ENCODE measurements around the gene SPR.

SPR gene

DNA sequence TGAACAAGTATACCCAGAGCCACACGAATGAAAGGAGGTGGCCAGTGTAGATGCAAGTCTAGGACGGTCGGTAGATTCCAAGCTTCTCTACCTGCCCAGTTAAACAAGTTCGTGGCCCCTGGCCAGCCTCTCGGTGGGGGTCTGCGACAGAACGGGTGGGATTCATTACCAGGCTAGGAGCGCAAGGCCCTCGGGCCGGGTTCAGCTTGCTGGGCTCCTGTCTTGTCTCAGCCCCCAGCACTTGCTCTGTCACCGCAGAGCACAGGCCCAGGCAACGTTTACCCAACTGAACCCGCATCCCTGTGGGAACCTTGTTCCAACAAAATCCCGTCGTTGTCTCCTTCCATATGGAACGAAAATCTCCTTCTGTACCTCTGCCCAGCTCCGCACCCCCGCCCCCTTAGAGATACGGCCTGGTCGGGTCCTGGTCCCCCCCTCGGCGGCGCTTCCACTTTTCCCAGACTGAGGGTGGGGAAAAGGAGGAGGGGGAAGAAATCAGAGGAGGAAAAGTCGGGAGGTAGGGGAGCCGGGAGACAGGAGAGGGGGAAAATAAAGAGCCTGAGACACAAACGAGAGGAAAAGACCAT is 28.2 kb downstream of the SPR start:
- peak overlapping the region; percentile 17 for H3K4me3 ChIP-seq (ENCODE audit: low read depth, low read length)

DNA sequence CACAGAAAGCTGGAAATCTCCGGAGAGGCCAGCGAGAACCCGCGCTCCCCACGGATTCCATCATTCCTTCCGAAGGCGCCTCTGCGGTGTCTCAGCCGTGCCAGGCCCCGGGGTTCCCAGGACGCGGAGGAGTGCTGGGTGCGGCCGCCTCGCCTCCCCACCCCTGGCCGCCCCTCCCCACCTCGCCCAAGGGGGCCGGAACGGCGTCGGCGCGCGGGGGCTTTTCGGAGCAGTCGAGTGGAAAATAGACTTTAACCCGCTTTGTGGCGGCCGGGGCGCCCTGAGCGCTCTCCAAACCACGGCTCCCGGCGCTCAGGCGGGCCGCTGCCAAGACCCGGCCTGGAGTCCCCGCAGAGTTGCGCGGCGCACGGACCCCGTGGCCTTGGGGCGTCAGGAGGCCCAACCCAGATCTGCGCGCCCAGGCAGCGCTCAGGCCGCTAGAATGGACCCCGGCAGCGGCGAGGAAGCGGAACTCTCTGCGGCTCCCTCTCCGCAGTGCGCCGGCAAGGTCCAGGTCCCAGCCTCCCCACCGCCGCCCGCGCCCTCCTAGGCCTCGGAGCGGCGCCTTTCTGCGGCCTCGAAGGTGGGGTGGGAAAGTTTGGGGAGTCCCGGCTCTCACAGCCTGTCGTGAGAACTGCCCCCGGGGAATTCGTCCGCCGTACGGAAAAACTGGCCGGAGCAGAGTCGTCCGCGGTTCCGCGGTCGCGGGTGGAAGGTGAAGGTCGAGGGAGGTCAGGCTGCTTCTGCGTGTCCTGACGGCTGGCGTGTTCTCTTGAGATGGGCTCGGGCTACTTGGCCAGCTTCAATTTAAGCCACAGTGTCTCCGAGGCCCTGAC is 28.9 kb downstream of the SPR start:
- H3K4me3 ChIP-seq (ENCODE audit: low read depth, low read length): peak overlapping the region; percentile 38

DNA sequence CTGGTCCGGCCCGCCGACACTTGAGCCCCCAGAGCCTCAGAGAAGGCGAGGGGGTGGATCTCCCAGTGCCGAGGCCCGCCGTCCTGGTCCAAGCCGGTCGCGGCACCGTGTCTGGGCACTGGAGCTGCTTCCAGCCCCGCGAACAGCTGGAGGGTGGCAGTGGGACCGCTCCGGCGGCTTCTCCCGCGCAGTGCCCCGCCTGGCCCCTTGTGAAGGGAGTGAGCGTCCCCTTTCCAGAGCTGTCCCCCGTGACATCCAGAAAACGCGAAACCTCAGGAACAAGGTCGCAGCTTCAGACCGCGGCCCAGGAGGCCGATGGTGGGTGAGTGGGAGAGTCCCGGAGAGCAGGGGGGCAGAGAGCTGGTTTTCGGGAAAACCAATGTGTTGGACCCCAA is 29.5 kb downstream of the SPR start:
- H3K4me3 ChIP-seq (ENCODE audit: low read depth, low read length): peak overlapping the region; percentile 38

GRCh38 chr2:72917138-72917876 is 30.1 kb downstream of the SPR start, which contains the start of gene EMX1:
EMX1 (plus strand) TSS chr2:72917519; CDS start chr2:72917853, 334 bp downstream.
- H3K4me3 ChIP-seq (ENCODE audit: low read depth, low read length): peak within 1 kb of the TSS; percentile 38

DNA sequence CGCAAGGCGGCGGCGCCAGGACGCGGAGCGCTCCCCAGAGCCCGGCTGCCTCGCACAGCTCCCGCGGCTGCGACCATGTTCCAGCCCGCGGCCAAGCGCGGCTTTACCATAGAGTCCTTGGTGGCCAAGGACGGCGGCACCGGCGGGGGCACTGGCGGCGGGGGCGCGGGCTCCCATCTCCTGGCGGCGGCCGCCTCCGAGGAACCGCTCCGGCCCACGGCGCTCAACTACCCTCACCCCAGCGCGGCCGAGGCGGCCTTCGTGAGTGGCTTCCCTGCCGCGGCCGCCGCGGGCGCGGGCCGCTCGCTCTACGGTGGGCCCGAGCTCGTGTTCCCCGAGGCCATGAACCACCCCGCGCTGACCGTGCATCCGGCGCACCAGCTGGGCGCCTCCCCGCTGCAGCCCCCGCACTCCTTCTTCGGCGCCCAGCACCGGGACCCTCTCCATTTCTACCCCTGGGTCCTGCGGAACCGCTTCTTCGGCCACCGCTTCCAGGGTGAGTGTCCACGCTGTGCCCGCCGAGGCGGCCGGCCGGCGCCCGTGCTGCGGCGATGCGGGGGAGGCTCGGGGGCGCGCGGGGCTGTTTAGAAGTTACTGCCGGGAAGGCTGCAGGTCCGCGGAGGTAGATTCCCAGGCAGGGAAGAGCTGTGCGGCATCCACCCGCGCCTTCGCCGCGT is 30.8 kb downstream of the SPR start:
- peak overlapping the region; percentile 13 for H3K4me3 ChIP-seq (ENCODE audit: low read depth, low read length)

DNA sequence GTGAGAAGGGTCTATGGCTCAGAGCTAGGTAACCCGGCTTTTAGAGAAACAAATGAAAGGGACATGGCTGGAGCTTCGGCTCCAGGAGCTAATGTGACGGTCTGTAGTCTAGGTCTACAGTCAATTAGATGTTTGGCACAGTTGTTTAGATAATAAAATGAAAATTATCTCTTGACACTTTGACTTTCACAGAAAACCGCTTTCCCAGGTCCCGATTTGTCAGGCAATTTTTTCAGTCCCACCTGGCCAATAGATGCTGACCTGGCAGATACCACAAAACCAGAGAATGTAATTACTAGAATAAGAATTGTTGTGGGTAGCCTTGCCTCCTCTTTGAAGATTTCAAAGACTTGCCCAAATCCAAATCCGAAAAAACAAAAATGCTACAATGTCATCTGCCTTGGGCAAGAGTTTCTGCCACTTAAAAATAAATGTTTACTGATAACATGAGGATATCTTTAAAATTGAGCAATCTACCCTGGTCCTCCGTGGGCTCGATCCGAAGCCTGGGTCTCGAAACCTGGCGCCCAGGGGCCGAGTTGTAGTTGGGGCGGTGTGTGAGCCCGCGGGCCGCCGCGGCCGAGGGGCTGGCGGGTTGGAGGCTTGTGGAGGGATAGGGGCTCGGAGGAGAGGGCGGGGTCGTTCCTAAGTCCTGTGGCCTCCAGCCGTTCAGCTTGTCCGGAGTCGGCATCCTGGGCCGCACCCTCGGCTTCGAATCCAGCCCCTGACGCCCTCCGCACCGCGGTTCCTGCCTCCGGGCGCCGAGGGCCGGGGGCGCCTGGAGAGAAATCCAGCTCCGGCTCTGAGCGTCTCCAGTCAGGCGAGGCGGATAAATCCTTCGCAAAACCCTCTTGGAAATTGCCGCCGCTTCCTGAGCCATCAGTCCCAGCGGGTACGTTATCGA is 32.5 kb downstream of the SPR start:
- H3K4me3 ChIP-seq (ENCODE audit: low read depth, low read length): peak overlapping the region; percentile 35

DNA sequence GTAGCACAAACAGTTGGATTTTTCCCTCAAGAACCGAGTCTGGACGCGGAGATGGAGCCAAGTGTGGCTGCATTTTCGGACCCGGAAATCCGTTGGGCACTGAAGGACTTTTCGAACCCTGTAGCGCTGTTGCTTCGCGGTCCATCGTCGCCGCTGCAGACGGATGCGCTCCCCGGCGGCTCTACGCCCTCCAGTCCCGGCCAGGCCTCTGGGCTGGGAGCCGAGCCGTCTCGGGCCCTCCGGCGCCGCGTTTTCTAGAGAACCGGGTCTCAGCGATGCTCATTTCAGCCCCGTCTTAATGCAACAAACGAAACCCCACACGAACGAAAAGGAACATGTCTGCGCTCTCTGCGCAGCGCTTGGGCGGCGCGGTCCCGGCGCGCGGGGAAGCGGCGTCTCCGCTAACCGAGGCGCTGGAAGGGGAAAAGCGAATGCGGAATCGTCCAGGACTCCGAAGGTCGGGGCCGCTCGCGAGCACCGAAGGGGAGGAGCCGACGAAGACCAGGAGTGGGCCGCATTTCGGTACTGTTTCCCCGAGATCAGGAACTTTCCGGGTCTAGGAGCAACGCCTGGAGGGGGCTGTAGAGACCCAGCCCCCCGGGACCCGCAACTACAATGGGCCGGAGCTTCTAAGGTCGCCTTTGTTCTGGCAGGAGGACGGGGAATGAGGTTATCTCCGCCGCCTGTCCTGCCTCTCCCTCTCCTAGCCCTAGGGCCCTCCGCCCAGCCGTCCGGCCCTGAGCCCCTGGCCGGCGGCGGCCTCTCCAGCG is 33.3 kb downstream of the SPR start:
- peak overlapping the region; percentile 35 for H3K4me3 ChIP-seq (ENCODE audit: low read depth, low read length)

GRCh38 chr2:72921088-72921851 is 34.1 kb downstream of the SPR start:
- H3K4me3 ChIP-seq (ENCODE audit: low read depth, low read length): peak overlapping the region; percentile 35

DNA sequence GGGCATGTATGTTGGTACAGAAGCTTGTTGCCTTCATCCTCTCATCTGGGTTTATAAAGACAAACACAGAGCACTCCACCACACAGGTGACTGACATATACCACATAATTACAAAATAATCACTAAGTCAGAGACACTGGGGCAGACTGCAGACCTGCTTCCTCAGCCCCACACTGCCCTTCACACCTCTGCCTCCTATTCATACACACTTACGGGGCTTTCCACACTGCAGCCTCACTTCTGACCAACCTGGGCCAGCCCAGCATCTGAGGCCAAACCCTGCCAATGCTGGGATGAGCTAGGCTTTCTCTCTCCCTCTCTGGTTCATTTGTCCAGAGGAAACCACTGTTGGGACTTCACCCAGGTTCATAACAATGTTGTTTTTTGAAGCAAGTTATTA is 34.6 kb downstream of the SPR start:
- H3K4me3 ChIP-seq (ENCODE audit: low read depth, low read length): no peak overlapping the region

GRCh38 chr2:72923833-72924352 is 36.7 kb downstream of the SPR start:
- H3K4me3 ChIP-seq (ENCODE audit: low read depth, low read length): peak overlapping the region; percentile 8

- no peak overlapping the region for H3K4me3 ChIP-seq (ENCODE audit: low read depth, low read length)
Observed at GRCh38 chr2:72924353-72925240, 37.4 kb downstream of the SPR start.

DNA sequence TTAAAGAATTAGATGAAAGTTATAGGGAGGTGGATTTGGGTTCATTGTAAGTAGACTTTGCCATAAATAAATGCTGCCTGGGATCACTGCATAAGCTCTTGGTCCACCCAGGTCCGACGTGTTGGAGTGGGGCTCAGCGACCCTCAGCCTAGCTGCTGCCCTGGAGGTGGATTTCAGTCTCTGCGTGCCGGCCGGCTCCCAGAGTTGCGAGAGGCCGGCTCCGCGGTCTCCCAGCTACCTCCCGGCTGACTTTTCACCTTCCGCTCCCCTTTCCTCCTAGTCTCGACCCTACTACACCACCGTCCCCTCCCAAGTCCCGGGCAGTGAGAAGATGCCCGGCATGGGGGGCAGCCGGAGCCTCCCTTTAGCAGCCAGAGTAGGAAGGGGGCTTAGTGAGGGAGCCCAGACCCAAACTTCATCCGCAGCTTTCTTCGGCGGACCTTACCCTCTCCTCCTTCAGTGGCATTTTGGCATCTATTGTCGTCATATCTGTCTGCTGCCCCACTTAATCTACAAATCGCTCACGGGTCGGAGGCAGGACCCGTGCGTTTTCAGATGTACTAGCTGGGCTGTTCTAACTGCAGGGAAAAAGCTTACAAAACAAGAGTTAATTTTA is 38.2 kb downstream of the SPR start:
- no peak overlapping the region for H3K4me3 ChIP-seq (ENCODE audit: low read depth, low read length)

- no peak overlapping the region for H3K4me3 ChIP-seq (ENCODE audit: low read depth, low read length)
Observed at GRCh38 chr2:72926368-72926767, 39.2 kb downstream of the SPR start.

DNA sequence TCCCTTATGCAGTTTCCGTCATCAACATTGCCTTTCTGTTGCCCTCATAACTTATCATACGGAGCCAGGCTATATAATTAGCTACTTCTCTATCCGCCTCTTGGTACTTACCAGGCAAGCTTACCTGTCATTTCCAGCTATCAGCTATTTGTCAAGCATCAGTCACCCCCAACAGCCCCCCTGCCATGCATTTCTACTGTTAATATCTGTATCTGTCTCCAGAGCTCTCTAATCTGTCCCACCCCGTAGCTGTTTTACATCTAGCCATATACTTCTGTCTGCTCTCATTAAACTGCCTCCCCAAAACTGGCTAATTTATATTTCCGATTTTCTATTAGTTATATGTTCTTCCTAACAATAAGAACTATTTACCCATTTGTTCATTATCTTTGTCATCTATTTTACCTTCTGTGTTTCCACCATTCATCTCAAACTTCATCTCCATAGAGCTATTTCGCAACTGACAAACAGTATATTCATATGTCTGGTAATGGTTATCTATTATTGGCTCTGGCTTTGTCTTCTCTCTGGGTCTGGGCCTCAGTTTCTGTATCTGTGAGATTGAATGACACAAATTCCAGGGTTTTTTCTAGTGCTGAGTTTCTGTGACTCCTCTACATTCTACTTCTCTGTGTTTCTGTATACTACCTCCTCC is 39.7 kb downstream of the SPR start:
- no peak overlapping the region for H3K4me3 ChIP-seq (ENCODE audit: low read depth, low read length)

- no peak overlapping the region for H3K4me3 ChIP-seq (ENCODE audit: low read depth, low read length)
Observed at GRCh38 chr2:72927619-72928550, 40.7 kb downstream of the SPR start.
